Panc1 (cell line): ENCODE data around the gene CUX1. TPM values are rescaled to one million over a fixed set of nuclear protein-coding genes. Genes with fewer than 3 reads are reported as not detected.

ENCODE experiments used
- ATAC-seq: fragments of 200-7000 bp; cut with Tn5 transposase; 2 replicates; pipeline ENCODE4 v1.9.1; 2020; ENCODE audit warnings: mild to moderate bottlenecking, moderate library complexity
- BruUV-seq: library from RNA; stranded (reverse); fragments of 400-500 nt; replicated peaks from 2 replicates; lab custom pipeline; 2021; lab: Mats Ljungman, UMichigan
- CTCF ChIA-PET: fragments of 300-600 bp; sonication (Branson Sonifier 250); formaldehyde crosslinking; loops from one replicate; lab custom pipeline; 2022; ENCODE audit warnings: antibody characterized with exemption; lab: Charles Lee
- POLR2A ChIA-PET: fragments of 300-600 bp; sonication (Branson Sonifier 250); formaldehyde crosslinking; loops from one replicate; lab custom pipeline; 2022; ENCODE audit warnings: antibody characterized with exemption; lab: Charles Lee
- DNase-seq: peaks from one replicate; pipeline ENCODE4 v3.0.0-alpha.2; 2010; ENCODE audit warnings: low read depth, low spot score
- H3K27ac ChIP-seq: 2 replicates; pipeline ENCODE4 v1.5.1; 2011; ENCODE audit warnings: mild to moderate bottlenecking, low read length, inconsistent platforms
- H3K27me3 ChIP-seq: fragments of 200-500 bp; sonication (Bioruptor generic); 2 replicates; pipeline ENCODE4 v1.6.0; 2014; ENCODE audit warnings: low read length, inconsistent platforms; ENCODE audit not compliant: control insufficient read depth, insufficient read depth
- H3K36me3 ChIP-seq: fragments of 200-500 bp; sonication (Bioruptor generic); 2 replicates; pipeline ENCODE4 v1.5.1; 2014; ENCODE audit warnings: inconsistent platforms, mild to moderate bottlenecking, low read length, moderate library complexity; ENCODE audit not compliant: control insufficient read depth, insufficient read depth
- H3K4me1 ChIP-seq: 2 replicates; pipeline ENCODE4 v1.5.1; 2011; ENCODE audit warnings: inconsistent platforms, mild to moderate bottlenecking, low read length, moderate library complexity; ENCODE audit not compliant: control insufficient read depth, insufficient read depth
- H3K4me3 ChIP-seq, 2 experiments: 2 replicates each; pipeline ENCODE4 v1.5.1; 2011 to 2012; ENCODE audit warnings: low read depth in 2 of 2, low read length in 2 of 2, mild to moderate bottlenecking in 2 of 2, inconsistent platforms in 1 of 2, moderate library complexity in 1 of 2
- H3K9me3 ChIP-seq: fragments of 200-500 bp; sonication (Bioruptor generic); 2 replicates; pipeline ENCODE4 v1.5.1; 2014; ENCODE audit warnings: low read depth, mild to moderate bottlenecking, inconsistent platforms, low read length, moderate library complexity; ENCODE audit not compliant: control insufficient read depth, insufficient read depth
- POLR2AphosphoS5 ChIP-seq: IDR thresholded peaks from 2 replicates; pipeline ENCODE4 v1.6.1; 2012; ENCODE audit warnings: mild to moderate bottlenecking, low read depth, low read length, moderate library complexity
- SIN3A ChIP-seq: IDR thresholded peaks from 2 replicates; pipeline ENCODE4 v1.6.1; 2012; ENCODE audit warnings: low read depth, mild to moderate bottlenecking, low read length, moderate library complexity, borderline replicate concordance; ENCODE audit not compliant: insufficient read depth
- TCF7L2 ChIP-seq: IDR thresholded peaks from 2 replicates; pipeline ENCODE4 v1.6.1; 2011; ENCODE audit warnings: mild to moderate bottlenecking, low read depth, low read length, inconsistent platforms
- in situ Hi-C: cut with HindIII; loops from 2 replicates; pipeline ENCODE4 v1.10.0; 2016; ENCODE audit warnings: low sequenced_read_pairs, low pct_unique_long_range_greater_than_20kb
- intact Hi-C: fragments of 100-400 bp; cut with micrococcal nuclease; formaldehyde crosslinking; loops from one replicate; pipeline ENCODE4 v1.10.0; 2022; ENCODE audit not compliant: unreplicated experiment
- total RNA-seq: library from RNA; stranded (reverse); gene quantifications from one replicate; pipeline ENCODE4 v1.2.1, GENCODE V29; 2021; ENCODE audit not compliant: unreplicated experiment
- TF ChIP-seq, protein P1 (sequence below): fragments of 450-650 bp; IDR thresholded peaks from 2 replicates; pipeline ENCODE4 v1.5.1; 2017; ENCODE audit warnings: mild to moderate bottlenecking
- TF ChIP-seq, protein P2 (sequence below), 2 experiments: IDR thresholded peaks; 2 replicates each; pipeline ENCODE4 v1.6.1; 2011 to 2012; ENCODE audit warnings: low read depth in 2 of 2, control low read depth in 1 of 2, low read length in 1 of 2, mild to moderate bottlenecking in 1 of 2, moderate library complexity in 1 of 2; ENCODE audit not compliant: insufficient read depth in 1 of 2

Gene CUX1
- total RNA-seq, 1 experiment from 2014 or later = 50.9 TPM

DNA sequence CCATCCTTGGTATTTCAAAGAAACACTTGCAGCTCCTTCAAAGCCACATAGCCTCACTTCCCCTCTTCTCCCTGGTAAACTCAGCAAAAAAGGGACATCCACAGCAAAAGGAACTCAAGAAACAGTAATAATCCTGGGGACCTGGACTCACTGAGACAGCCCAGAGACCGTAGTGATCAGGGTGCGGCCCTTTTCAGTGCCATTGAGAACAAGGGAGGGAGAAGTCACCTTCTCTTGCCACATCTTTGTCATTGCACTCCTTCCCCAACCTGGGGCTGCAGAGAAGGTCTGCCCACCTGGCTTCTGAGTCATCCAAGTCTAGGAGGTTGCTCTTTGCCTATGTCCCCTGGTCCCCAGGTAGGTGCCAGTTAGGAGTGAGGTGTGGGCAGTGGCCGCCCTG is 375.4 kb downstream of the CUX1 start:
- Histone ChIP-seq H3K9me3 (no peaks in the 10 kb centered on the region), H3K36me3 (no peaks in the 10 kb centered on the region), H3K4me1 (no peaks in the 10 kb centered on the region), H3K4me3 (no peak overlapping the region), H3K27me3 (no peaks in the 10 kb centered on the region), H3K27ac (no peak overlapping the region)
- ChIA-PET CTCF (no interaction called here), POLR2A (no interaction called here)
- no peak for TF ChIP-seq POLR2AphosphoS5
- TF ChIP-seq TCF7L2 = no peak
- TF ChIP-seq, protein P1, sequence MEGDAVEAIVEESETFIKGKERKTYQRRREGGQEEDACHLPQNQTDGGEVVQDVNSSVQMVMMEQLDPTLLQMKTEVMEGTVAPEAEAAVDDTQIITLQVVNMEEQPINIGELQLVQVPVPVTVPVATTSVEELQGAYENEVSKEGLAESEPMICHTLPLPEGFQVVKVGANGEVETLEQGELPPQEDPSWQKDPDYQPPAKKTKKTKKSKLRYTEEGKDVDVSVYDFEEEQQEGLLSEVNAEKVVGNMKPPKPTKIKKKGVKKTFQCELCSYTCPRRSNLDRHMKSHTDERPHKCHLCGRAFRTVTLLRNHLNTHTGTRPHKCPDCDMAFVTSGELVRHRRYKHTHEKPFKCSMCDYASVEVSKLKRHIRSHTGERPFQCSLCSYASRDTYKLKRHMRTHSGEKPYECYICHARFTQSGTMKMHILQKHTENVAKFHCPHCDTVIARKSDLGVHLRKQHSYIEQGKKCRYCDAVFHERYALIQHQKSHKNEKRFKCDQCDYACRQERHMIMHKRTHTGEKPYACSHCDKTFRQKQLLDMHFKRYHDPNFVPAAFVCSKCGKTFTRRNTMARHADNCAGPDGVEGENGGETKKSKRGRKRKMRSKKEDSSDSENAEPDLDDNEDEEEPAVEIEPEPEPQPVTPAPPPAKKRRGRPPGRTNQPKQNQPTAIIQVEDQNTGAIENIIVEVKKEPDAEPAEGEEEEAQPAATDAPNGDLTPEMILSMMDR = no peak
- TF ChIP-seq, protein P2, sequence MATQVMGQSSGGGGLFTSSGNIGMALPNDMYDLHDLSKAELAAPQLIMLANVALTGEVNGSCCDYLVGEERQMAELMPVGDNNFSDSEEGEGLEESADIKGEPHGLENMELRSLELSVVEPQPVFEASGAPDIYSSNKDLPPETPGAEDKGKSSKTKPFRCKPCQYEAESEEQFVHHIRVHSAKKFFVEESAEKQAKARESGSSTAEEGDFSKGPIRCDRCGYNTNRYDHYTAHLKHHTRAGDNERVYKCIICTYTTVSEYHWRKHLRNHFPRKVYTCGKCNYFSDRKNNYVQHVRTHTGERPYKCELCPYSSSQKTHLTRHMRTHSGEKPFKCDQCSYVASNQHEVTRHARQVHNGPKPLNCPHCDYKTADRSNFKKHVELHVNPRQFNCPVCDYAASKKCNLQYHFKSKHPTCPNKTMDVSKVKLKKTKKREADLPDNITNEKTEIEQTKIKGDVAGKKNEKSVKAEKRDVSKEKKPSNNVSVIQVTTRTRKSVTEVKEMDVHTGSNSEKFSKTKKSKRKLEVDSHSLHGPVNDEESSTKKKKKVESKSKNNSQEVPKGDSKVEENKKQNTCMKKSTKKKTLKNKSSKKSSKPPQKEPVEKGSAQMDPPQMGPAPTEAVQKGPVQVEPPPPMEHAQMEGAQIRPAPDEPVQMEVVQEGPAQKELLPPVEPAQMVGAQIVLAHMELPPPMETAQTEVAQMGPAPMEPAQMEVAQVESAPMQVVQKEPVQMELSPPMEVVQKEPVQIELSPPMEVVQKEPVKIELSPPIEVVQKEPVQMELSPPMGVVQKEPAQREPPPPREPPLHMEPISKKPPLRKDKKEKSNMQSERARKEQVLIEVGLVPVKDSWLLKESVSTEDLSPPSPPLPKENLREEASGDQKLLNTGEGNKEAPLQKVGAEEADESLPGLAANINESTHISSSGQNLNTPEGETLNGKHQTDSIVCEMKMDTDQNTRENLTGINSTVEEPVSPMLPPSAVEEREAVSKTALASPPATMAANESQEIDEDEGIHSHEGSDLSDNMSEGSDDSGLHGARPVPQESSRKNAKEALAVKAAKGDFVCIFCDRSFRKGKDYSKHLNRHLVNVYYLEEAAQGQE (IDR thresholded peaks at IDR 0.05; ENCODE audit: insufficient read depth in 1 of 2, low read depth in 2 of 2, low read length in 1 of 2) = no peak
- in situ Hi-C loops = no loop called here
- ATAC-seq = no peak
- intact Hi-C loops = no loop called here
- DNase-seq = no peak
- no TSS peak for BruUV-seq

DNA sequence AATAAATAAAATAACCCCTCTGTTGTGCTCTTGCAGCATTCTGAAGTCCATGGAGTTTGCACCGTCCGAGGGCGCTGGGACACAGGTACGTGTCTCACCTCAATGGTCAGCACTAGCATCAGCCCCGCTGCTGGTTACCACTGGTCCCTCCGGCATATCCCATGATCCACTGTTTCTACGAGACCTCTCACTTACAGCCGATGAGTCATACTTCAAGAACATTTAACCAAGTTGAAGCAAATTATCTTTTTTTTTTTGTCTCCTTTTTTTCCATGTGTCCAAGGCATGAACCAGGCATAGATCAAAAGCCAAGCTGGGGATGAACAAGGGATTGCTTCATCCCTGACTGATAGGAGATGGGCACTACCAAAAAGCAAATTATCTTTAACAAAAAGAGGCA is 376.4 kb downstream of the CUX1 start:
- in situ Hi-C loops = no loop called here
- H3K9me3 ChIP-seq = no peaks in the 10 kb centered on the region
- intact Hi-C loops = no loop called here
- H3K27ac ChIP-seq = no peak overlapping the region
- POLR2A ChIA-PET = interaction anchor here (0.6 kb wide), 1 partner anchor 121 kb away, joined by 27 read pairs; no protein-coding TSS in a partner anchor
- ATAC-seq = no peak
- TF ChIP-seq TCF7L2 (no peak), POLR2AphosphoS5 (no peak), SIN3A (no peak)
- TF ChIP-seq, protein P2 (IDR thresholded peaks at IDR 0.05; ENCODE audit: insufficient read depth in 1 of 2, low read depth in 2 of 2, low read length in 1 of 2) = no peak
- TF ChIP-seq, protein P1 = no peak
- CTCF ChIA-PET = no interaction called here
- BruUV-seq = no TSS peak
- H3K4me3 ChIP-seq = no peak overlapping the region
- H3K27me3 ChIP-seq = no peaks in the 10 kb centered on the region
- H3K36me3 ChIP-seq = no peaks in the 10 kb centered on the region
- no peak for DNase-seq
- H3K4me1 ChIP-seq = no peaks in the 10 kb centered on the region
